ENCODE results near the gene HDHD5. TPM values are rescaled to one million over a fixed set of nuclear protein-coding genes. Genes with fewer than 3 reads are reported as not detected.

HDHD5 gene
- total and polyA plus RNA-seq, 2 of the 13 experiments (the other 11 are each of a cell fraction or from before 2014, with no cell fraction given), result not detected

- TF ChIP-seq ZNF780A (CRISPR knock-in tag; IDR thresholded peaks at IDR 0.05) (no peak), BRF2 (CRISPR knock-in tag; IDR thresholded peaks at IDR 0.05) (no peak), ZNF772 (CRISPR knock-in tag; IDR thresholded peaks at IDR 0.05) (no peak), DRAP1 (CRISPR knock-in tag; IDR thresholded peaks at IDR 0.05) (no peak), THAP7 (CRISPR knock-in tag; IDR thresholded peaks at IDR 0.05) (no peak), NPAS2 (CRISPR knock-in tag; IDR thresholded peaks at IDR 0.05; ENCODE audit: borderline replicate concordance) (no peak), REPIN1 (CRISPR knock-in tag; IDR thresholded peaks at IDR 0.05; ENCODE audit: borderline replicate concordance, low read depth) (no peak), ASH2L (IDR thresholded peaks at IDR 0.05; ENCODE audit: insufficient read length, low read depth, low read length) (no peak), ZNF12 (CRISPR knock-in tag; IDR thresholded peaks at IDR 0.05) (0 out of 2 replicates have a peak, but pooled peaks have one; percentile 19), ZBTB20 (CRISPR knock-in tag; IDR thresholded peaks at IDR 0.05; ENCODE audit: borderline replicate concordance, low read depth) (no peak), ZBTB7A (CRISPR knock-in tag; IDR thresholded peaks at IDR 0.05) (peak; percentile 60; the same call in 1 of the 2 replicates), ZNF543 (CRISPR knock-in tag; IDR thresholded peaks at IDR 0.05) (no peak), ATF1 (CRISPR knock-in tag; IDR thresholded peaks at IDR 0.05) (no peak), ZNF337 (CRISPR knock-in tag; IDR thresholded peaks at IDR 0.05; ENCODE audit: borderline replicate concordance, low read depth) (no peak), ZNF10 (CRISPR knock-in tag; IDR thresholded peaks at IDR 0.05; ENCODE audit: borderline replicate concordance, low read depth) (no peak), ZBTB34 (CRISPR knock-in tag; IDR thresholded peaks at IDR 0.05) (no peak), ZNF335 (CRISPR knock-in tag; IDR thresholded peaks at IDR 0.05) (no peak), TEF (CRISPR knock-in tag; IDR thresholded peaks at IDR 0.05) (no peak), IKZF5 (CRISPR knock-in tag; IDR thresholded peaks at IDR 0.05) (no peak), ZNF326 (CRISPR knock-in tag; IDR thresholded peaks at IDR 0.05; ENCODE audit: borderline replicate concordance) (no peak), IRX3 (CRISPR knock-in tag; IDR thresholded peaks at IDR 0.05; ENCODE audit: borderline replicate concordance, low read depth) (no peak), FOXA3 (CRISPR knock-in tag; IDR thresholded peaks at IDR 0.05) (no peak), ZNF879 (CRISPR knock-in tag; IDR thresholded peaks at IDR 0.05) (no peak), HMG20B (CRISPR knock-in tag; conservative IDR thresholded peaks at IDR 0.05) (no peak), TEAD3 (CRISPR knock-in tag; optimal IDR thresholded peaks at IDR 0.05; ENCODE audit: borderline replicate concordance) (no peak), ZNF274 (CRISPR knock-in tag; IDR thresholded peaks at IDR 0.05) (no peak), ELF4 (CRISPR knock-in tag; IDR thresholded peaks at IDR 0.05; ENCODE audit: borderline replicate concordance) (no peak)
These were observed 38.8 kb downstream of the HDHD5 start (continued) for GRCh38 chr22:17120281-17120680.

All from HepG2 (cell line).